ENCODE results near the gene INSM1. TPM values are rescaled to one million over a fixed set of nuclear protein-coding genes. Genes with fewer than 3 reads are reported as not detected.

Gene INSM1
- total and polyA plus RNA-seq, 10 of the 15 experiments (the other 5 are each of a cell fraction or from before 2014, with no cell fraction given): 0.03 to 0.11 (median 0.04) TPM; not detected in 7

GRCh38 chr20:20398123-20398522, 30.2 kb downstream of the INSM1 start:
- 67% methylated on average over 7 of the region's 7 CpGs for WGBS (ENCODE audit: insufficient coverage, insufficient replicate concordance, low lambda C conversion rate, missing lambda C conversion rate)
- no TSS peak for BruUV-seq (replicated peaks)
- no peak for DNase-seq (ENCODE audit: low read depth, low spot score)

More at GRCh38 chr20:20398123-20398522, 30.2 kb downstream of the INSM1 start:
- ChIA-PET CTCF (no interaction called here), SMC1A (ENCODE audit: uncharacterized antibody, unreplicated experiment) (interaction anchor here (1.1 kb wide), 1 partner anchor 12 kb away, joined by 3 read pairs; no protein-coding TSS in a partner anchor), RAD21 (ENCODE audit: unreplicated experiment) (no interaction called here), POLR2A (no interaction called here)
- intact Hi-C loops (cut with micrococcal nuclease; ENCODE audit: unreplicated experiment) (no loop called here), in situ Hi-C loops (cut with MboI) (no loop called here)
- no peak overlapping the region for H3K27ac ChIP-seq (ENCODE audit: control insufficient read depth, insufficient read depth)
- FAIRE-seq: no peak
- H2AFZ ChIP-seq (ENCODE audit: control insufficient read depth, low read depth, low read length): no peak overlapping the region
- H3K9ac ChIP-seq (ENCODE audit: control insufficient read depth, insufficient read depth, low read length): no peak overlapping the region
- no peak overlapping the region for H3K4me3 ChIP-seq
- no peaks in the 10 kb centered on the region for H3K9me3 ChIP-seq (replicated peaks; ENCODE audit: control insufficient read depth, insufficient read depth, low read length)
- TF ChIP-seq, protein P1, sequence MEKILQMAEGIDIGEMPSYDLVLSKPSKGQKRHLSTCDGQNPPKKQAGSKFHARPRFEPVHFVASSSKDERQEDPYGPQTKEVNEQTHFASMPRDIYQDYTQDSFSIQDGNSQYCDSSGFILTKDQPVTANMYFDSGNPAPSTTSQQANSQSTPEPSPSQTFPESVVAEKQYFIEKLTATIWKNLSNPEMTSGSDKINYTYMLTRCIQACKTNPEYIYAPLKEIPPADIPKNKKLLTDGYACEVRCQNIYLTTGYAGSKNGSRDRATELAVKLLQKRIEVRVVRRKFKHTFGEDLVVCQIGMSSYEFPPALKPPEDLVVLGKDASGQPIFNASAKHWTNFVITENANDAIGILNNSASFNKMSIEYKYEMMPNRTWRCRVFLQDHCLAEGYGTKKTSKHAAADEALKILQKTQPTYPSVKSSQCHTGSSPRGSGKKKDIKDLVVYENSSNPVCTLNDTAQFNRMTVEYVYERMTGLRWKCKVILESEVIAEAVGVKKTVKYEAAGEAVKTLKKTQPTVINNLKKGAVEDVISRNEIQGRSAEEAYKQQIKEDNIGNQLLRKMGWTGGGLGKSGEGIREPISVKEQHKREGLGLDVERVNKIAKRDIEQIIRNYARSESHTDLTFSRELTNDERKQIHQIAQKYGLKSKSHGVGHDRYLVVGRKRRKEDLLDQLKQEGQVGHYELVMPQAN (conservative IDR thresholded peaks at IDR 0.05): no peak
- TF ChIP-seq ZNF24 (IDR thresholded peaks at IDR 0.05) (no peak), ATF7 (IDR thresholded peaks at IDR 0.05; ENCODE audit: low read depth) (no peak), SMAD1 (IDR thresholded peaks at IDR 0.05; ENCODE audit: low read depth, partially characterized antibody) (no peak), GABPA (IDR thresholded peaks at IDR 0.05; ENCODE audit: low read depth) (no peak), HDAC6 (IDR thresholded peaks at IDR 0.05; ENCODE audit: unreplicated experiment) (no peak), LARP7 (IDR thresholded peaks at IDR 0.05) (no peak), ZNF274 (IDR thresholded peaks at IDR 0.05; ENCODE audit: insufficient read depth, insufficient read length) (no peak), RAD51 (IDR thresholded peaks at IDR 0.05) (no peak), SREBF2 (IDR thresholded peaks at IDR 0.05; ENCODE audit: low read length) (no peak), CHD2 (IDR thresholded peaks at IDR 0.05; ENCODE audit: borderline replicate concordance, low read depth, low read length) (no peak), ZZZ3 (IDR thresholded peaks at IDR 0.05; ENCODE audit: control insufficient read depth, insufficient read length, low read depth) (no peak), SUPT20H (IDR thresholded peaks at IDR 0.05; ENCODE audit: borderline replicate concordance, control insufficient read depth, low read depth, low read length) (no peak)
- TF ChIP-seq, protein P2, sequence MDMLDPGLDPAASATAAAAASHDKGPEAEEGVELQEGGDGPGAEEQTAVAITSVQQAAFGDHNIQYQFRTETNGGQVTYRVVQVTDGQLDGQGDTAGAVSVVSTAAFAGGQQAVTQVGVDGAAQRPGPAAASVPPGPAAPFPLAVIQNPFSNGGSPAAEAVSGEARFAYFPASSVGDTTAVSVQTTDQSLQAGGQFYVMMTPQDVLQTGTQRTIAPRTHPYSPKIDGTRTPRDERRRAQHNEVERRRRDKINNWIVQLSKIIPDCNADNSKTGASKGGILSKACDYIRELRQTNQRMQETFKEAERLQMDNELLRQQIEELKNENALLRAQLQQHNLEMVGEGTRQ (IDR thresholded peaks at IDR 0.05; ENCODE audit: borderline replicate concordance, low read depth, low read length): no peak
- TF ChIP-seq, protein P3, sequence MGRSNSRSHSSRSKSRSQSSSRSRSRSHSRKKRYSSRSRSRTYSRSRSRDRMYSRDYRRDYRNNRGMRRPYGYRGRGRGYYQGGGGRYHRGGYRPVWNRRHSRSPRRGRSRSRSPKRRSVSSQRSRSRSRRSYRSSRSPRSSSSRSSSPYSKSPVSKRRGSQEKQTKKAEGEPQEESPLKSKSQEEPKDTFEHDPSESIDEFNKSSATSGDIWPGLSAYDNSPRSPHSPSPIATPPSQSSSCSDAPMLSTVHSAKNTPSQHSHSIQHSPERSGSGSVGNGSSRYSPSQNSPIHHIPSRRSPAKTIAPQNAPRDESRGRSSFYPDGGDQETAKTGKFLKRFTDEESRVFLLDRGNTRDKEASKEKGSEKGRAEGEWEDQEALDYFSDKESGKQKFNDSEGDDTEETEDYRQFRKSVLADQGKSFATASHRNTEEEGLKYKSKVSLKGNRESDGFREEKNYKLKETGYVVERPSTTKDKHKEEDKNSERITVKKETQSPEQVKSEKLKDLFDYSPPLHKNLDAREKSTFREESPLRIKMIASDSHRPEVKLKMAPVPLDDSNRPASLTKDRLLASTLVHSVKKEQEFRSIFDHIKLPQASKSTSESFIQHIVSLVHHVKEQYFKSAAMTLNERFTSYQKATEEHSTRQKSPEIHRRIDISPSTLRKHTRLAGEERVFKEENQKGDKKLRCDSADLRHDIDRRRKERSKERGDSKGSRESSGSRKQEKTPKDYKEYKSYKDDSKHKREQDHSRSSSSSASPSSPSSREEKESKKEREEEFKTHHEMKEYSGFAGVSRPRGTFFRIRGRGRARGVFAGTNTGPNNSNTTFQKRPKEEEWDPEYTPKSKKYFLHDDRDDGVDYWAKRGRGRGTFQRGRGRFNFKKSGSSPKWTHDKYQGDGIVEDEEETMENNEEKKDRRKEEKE (IDR thresholded peaks at IDR 0.05): no peak
- H3K79me2 ChIP-seq (ENCODE audit: control insufficient read depth, insufficient read depth, low read length): no peaks in the 10 kb centered on the region
- H3K27me3 ChIP-seq (replicated peaks in 1 of 2; ENCODE audit: control insufficient read depth in 2 of 2, insufficient read depth in 2 of 2, low read length in 1 of 2): no peaks in the 10 kb centered on the region; a peak in 1 of 4 replicates
- ATAC-seq: no peak
- peaks cover 0 to 2% of the 10 kb centered on the region in 2 experiments; a peak in 2 of 4 replicates for H3K36me3 ChIP-seq (ENCODE audit: control insufficient read depth in 2 of 2, insufficient read depth in 2 of 2, low read length in 1 of 2)
- H4K20me1 ChIP-seq (ENCODE audit: control insufficient read depth, insufficient read depth): no peaks in the 10 kb centered on the region
- H3K4me2 ChIP-seq (ENCODE audit: control insufficient read depth, insufficient read depth): no peak overlapping the region
- H3K4me1 ChIP-seq (ENCODE audit: control insufficient read depth, insufficient read depth, low read length): no peaks in the 10 kb centered on the region

Data from GM12878 (cell line).